Body of pancreas (tissue), 4 donors: Measurements from ENCODE around the gene ATP7B.

ENCODE experiments used
- POLR2A ChIP-seq, 3 donors: fragments of 450-650 bp; IDR thresholded peaks; one replicate each; pipeline ENCODE4 v1.6.1; 2016; ENCODE audit warnings: antibody characterized with exemption in 3 of 3, mild to moderate bottlenecking in 2 of 3
- TF ChIP-seq, protein P1 (sequence below), 7 experiments: fragments of 450-650 bp in 4 of 7; fragments of 200-600 bp in 3 of 7; sonication (generic) in 3 of 7; IDR thresholded peaks; one replicate each; pipeline ENCODE4 v1.5.1; 2016 to 2019; ENCODE audit warnings: antibody characterized with exemption in 7 of 7

DNA sequence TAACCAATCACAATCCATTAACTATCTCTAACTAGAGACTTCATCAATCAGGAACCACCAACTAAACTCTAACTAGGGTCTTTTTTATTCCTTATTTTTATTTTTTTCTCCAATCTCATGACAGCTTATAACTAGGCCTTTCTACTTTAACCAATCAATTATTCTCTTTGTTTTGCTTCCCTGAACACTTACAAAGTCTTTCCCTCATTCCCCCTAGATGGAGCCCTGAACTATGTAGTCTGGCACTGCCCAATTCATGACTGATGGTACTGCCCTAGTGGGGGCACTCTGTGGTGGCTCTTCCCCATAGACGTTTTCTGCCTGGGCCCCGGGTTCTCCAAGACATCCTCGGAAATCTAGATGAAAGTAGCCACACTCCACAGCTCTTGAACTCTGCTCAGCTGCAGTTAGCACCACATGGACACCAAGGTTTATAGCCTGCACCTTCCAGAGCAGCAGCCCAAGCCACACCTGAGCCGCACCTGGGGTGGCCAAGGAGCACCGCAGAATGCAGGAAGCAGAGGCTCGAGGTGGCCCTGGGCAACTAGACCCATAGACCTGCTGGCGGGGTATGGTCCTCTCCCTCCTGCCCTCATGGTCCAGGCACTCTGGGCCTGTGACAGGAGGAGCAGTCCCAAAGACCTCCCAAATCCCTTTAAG, 6.6 kb downstream of the ATP7B start:
- TF ChIP-seq, protein P1, sequence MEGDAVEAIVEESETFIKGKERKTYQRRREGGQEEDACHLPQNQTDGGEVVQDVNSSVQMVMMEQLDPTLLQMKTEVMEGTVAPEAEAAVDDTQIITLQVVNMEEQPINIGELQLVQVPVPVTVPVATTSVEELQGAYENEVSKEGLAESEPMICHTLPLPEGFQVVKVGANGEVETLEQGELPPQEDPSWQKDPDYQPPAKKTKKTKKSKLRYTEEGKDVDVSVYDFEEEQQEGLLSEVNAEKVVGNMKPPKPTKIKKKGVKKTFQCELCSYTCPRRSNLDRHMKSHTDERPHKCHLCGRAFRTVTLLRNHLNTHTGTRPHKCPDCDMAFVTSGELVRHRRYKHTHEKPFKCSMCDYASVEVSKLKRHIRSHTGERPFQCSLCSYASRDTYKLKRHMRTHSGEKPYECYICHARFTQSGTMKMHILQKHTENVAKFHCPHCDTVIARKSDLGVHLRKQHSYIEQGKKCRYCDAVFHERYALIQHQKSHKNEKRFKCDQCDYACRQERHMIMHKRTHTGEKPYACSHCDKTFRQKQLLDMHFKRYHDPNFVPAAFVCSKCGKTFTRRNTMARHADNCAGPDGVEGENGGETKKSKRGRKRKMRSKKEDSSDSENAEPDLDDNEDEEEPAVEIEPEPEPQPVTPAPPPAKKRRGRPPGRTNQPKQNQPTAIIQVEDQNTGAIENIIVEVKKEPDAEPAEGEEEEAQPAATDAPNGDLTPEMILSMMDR (IDR thresholded peaks at IDR 0.05): no peak
- TF ChIP-seq POLR2A (IDR thresholded peaks at IDR 0.05): no peak
